HepG2 (cell line): Measurements from ENCODE around the gene BATF2.
"Not testable (repeated sequence)": the region's sequence is repeated elsewhere in the genome, so short reads cannot be mapped to it uniquely, and the experiment has no call there.

Experiments used
- CTCF ChIP-seq: sonication (generic); formaldehyde crosslinking; IDR thresholded peaks from 2 replicates; pipeline ENCODE4 v1.5.0; 2020; ENCODE audit warnings: mild to moderate bottlenecking, missing genetic modification reagents, moderate library complexity
- ELF3 ChIP-seq: IDR thresholded peaks from 2 replicates; pipeline ENCODE4 v1.6.1; 2016; ENCODE audit warnings: missing genetic modification reagents, missing compliant biosample characterization
- EP300 ChIP-seq, 3 experiments: sonication (generic) in 1 of 3; formaldehyde crosslinking in 1 of 3; IDR thresholded peaks; 2 replicates each; pipeline versions ENCODE4 v1.5.1 to v1.6.1; 2011 to 2020; ENCODE audit warnings: low read depth in 2 of 3, low read length in 2 of 3, borderline replicate concordance in 1 of 3, improper control_type of control experiment in 1 of 3, mild to moderate bottlenecking in 1 of 3, missing genetic modification reagents in 1 of 3, moderate library complexity in 1 of 3
- ESRRA ChIP-seq: sonication (generic); formaldehyde crosslinking; IDR thresholded peaks from 2 replicates; pipeline ENCODE4 v1.5.1; 2020; ENCODE audit warnings: mild to moderate bottlenecking, low read depth, missing genetic modification reagents
- HDAC2 ChIP-seq: sonication (generic); formaldehyde crosslinking; IDR thresholded peaks from 2 replicates; pipeline ENCODE4 v1.4.0; 2020; ENCODE audit warnings: missing genetic modification reagents
- HNRNPK ChIP-seq: fragments of 200-400 bp; formaldehyde crosslinking; IDR thresholded peaks from 2 replicates; pipeline ENCODE4 v1.6.1; 2018; ENCODE audit warnings: low read length, low read depth, moderate library complexity, mild to moderate bottlenecking; ENCODE audit not compliant: poor library complexity, severe bottlenecking
- IRF2 ChIP-seq: IDR thresholded peaks from 2 replicates; pipeline ENCODE4 v1.6.1; 2018; ENCODE audit warnings: missing genetic modification reagents, missing compliant biosample characterization
- MXD1 ChIP-seq: sonication (generic); formaldehyde crosslinking; IDR thresholded peaks from 2 replicates; pipeline ENCODE4 v1.4.0; 2020; ENCODE audit warnings: mild to moderate bottlenecking, missing genetic modification reagents
- POLR2A ChIP-seq, 2 experiments: IDR thresholded peaks; 2 replicates each; pipeline ENCODE4 v1.6.1; 2011; ENCODE audit warnings: low read depth in 2 of 2, low read length in 2 of 2, mild to moderate bottlenecking in 1 of 2, moderate library complexity in 1 of 2; ENCODE audit not compliant: insufficient read depth in 1 of 2
- TSC22D2 ChIP-seq: sonication (generic); formaldehyde crosslinking; IDR thresholded peaks from 2 replicates; pipeline ENCODE4 v1.5.1; 2020; ENCODE audit warnings: missing genetic modification reagents, mild to moderate bottlenecking, borderline replicate concordance
- ZFP36L1 ChIP-seq: sonication (generic); formaldehyde crosslinking; IDR thresholded peaks from 2 replicates; pipeline ENCODE4 v1.8.0; 2022; ENCODE audit warnings: mild to moderate bottlenecking, missing genetic modification reagents, moderate library complexity
- ZNF318 ChIP-seq: sonication (generic); formaldehyde crosslinking; IDR thresholded peaks from 2 replicates; pipeline ENCODE4 v1.4.0; 2020; ENCODE audit warnings: mild to moderate bottlenecking, missing genetic modification reagents
- ZNF512 ChIP-seq: sonication (generic); formaldehyde crosslinking; IDR thresholded peaks from 2 replicates; pipeline ENCODE4 v1.4.0; 2020; ENCODE audit warnings: mild to moderate bottlenecking, missing genetic modification reagents

- not testable (repeated sequence) for TF ChIP-seq MXD1; ZNF318 (CRISPR knock-in tag); IRF2; HDAC2 (CRISPR knock-in tag); ESRRA; ELF3 (CRISPR knock-in tag); HNRNPK; POLR2A (IDR thresholded peaks at IDR 0.05; ENCODE audit: insufficient read depth in 1 of 2, low read depth in 2 of 2, low read length in 2 of 2); EP300 (IDR thresholded peaks at IDR 0.05; ENCODE audit: low read depth in 2 of 2, low read length in 2 of 2); EP300 (CRISPR knock-in tag; IDR thresholded peaks at IDR 0.05; ENCODE audit: borderline replicate concordance); TSC22D2 (CRISPR knock-in tag); ZNF512; CTCF; ZFP36L1 (CRISPR knock-in tag)
These were observed 13.4 kb downstream of the BATF2 start for GRCh38 chr11:64983339-64983738.
